HG02970 (cell line): ENCODE results near the gene ZMYND8.
"Not testable (repeated sequence)": the region's sequence is repeated elsewhere in the genome, so short reads cannot be mapped to it uniquely, and the experiment has no call there.

Experiments used
- ATAC-seq: cut with Tn5 transposase; IDR thresholded peaks from one replicate; pipeline ENCODE4 v1.9.1; 2021; ENCODE audit warnings: mild to moderate bottlenecking, moderate library complexity, moderate number of reproducible peaks; ENCODE audit not compliant: unreplicated experiment, low FRiP score

The ZMYND8 gene

GRCh38 chr20:47314647-47315338 lies 41.7 kb downstream of the ZMYND8 start:
- ATAC-seq: no peak

- no peak for ATAC-seq
Observed at GRCh38 chr20:47311967-47312681, 44.4 kb downstream of the ZMYND8 start.

- ATAC-seq: no peak
Observed at GRCh38 chr20:47311211-47311610, 45.3 kb downstream of the ZMYND8 start.

GRCh38 chr20:47310729-47311128 lies 45.8 kb downstream of the ZMYND8 start:
- no peak for ATAC-seq

- ATAC-seq: no peak
Observed at GRCh38 chr20:47309806-47310426, 46.6 kb downstream of the ZMYND8 start.

GRCh38 chr20:47309394-47309793 lies 47.1 kb downstream of the ZMYND8 start:
- ATAC-seq: no peak

GRCh38 chr20:47307569-47307968 lies 48.9 kb downstream of the ZMYND8 start:
- ATAC-seq: not testable (repeated sequence)

GRCh38 chr20:47306755-47307370 lies 49.6 kb downstream of the ZMYND8 start:
- no peak for ATAC-seq

GRCh38 chr20:47306095-47306494 lies 50.4 kb downstream of the ZMYND8 start:
- no peak for ATAC-seq

GRCh38 chr20:47305667-47306066 lies 50.8 kb downstream of the ZMYND8 start:
- no peak for ATAC-seq

- no peak for ATAC-seq
Observed at GRCh38 chr20:47304287-47304686, 52.2 kb downstream of the ZMYND8 start.

- no peak for ATAC-seq
Observed at GRCh38 chr20:47303736-47304135, 52.8 kb downstream of the ZMYND8 start.

GRCh38 chr20:47300071-47300470 lies 56.4 kb downstream of the ZMYND8 start:
- no peak for ATAC-seq

GRCh38 chr20:47298624-47299023 lies 57.9 kb downstream of the ZMYND8 start:
- no peak for ATAC-seq

- no peak for ATAC-seq
Observed at GRCh38 chr20:47297746-47298145, 58.8 kb downstream of the ZMYND8 start.

GRCh38 chr20:47296950-47297349 lies 59.5 kb downstream of the ZMYND8 start:
- no peak for ATAC-seq

- no peak for ATAC-seq
Observed at GRCh38 chr20:47295921-47296426, 60.5 kb downstream of the ZMYND8 start.

GRCh38 chr20:47295129-47295813 lies 61.2 kb downstream of the ZMYND8 start:
- no peak for ATAC-seq

GRCh38 chr20:47293631-47294030 lies 62.9 kb downstream of the ZMYND8 start:
- no peak for ATAC-seq

GRCh38 chr20:47292581-47292980 lies 63.9 kb downstream of the ZMYND8 start:
- ATAC-seq: no peak
